ENCODE data around the gene HECTD2.
"Not testable (repeated sequence)": the region's sequence is repeated elsewhere in the genome, so short reads cannot be mapped to it uniquely, and the experiment has no call there.

Gene HECTD2

DNA sequence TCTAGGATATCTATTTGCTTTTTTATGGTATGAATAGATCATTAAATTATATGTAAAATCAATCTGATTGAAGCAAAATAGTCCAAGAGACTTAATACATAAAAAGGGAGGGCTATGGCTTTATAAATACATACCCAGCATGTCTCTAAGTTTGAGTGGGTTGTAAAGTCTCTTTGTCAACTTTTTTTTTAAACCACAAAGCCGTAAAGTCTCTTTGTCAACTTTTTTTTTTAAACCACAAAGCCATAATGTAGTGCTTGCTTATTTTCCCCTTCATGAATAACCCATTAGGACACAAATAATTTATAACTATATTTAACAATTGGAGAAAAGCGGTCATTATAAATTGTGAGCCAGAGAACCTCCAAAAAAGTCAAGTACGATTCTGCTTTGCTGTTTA is 5.7 kb downstream of the HECTD2 start:
- no peak for DNase-seq

DNA sequence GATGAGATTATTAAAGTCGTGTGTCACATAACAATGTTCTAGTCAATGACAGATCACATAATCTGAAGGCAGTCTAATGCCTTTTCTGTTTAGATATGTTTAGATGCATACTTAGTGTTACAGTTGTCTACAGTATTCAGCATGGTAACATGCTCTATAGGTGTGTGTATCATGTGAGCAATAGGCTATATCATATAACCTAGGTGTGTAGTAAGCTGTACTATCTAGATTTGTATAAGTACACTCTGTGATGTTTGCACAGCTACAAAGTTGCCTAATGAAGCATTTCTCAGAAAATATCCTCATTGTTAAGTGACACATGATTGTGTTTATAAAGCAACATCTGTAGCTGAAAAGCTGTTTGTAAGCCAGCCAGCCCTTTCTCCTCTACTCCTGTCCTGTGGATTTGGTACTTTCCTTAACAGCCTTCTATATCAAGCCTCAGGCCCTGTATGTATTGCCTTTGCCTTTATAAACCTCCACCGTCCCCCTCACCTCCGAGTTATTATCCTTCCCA is 6.3 kb downstream of the HECTD2 start:
- no peak for DNase-seq

DNA sequence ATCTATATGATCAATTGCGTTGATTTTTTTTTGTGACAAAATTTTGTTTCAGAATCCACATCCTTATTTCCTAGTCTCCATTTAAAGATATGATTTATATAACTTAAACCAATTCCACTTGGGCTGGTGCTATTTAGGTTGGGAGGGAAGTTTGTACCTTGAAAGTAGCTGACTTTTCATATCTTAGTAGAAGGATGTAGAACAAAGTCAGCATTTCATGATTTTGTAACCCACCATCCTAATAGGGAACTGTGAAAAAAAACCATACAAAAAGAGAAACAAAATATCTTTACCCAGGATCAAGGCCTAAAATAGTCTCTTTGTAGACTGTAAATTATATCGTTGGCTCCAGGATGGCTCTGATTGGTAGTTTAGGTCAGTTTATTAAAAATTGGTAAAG is 8.3 kb downstream of the HECTD2 start:
- no peak for DNase-seq

DNA sequence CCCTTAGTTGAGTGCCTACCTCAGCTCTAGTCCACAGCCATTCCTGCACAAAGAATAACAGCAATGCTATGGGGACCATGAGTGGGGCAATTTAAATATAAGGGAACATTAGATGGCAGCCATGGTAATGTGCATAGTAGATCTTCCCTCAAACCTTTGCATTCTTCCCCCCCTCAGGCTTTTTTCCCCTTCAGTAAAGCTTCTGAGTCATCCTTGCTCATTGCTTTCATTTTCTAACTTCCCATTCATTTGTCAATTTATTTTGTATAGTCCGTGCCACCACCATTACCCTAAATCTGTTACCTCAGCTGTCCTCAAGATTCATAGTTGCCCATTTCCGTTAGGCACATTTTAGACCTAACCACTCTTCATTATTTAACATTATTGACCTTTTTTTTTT is 10.7 kb downstream of the HECTD2 start:
- DNase-seq: no peak

DNA sequence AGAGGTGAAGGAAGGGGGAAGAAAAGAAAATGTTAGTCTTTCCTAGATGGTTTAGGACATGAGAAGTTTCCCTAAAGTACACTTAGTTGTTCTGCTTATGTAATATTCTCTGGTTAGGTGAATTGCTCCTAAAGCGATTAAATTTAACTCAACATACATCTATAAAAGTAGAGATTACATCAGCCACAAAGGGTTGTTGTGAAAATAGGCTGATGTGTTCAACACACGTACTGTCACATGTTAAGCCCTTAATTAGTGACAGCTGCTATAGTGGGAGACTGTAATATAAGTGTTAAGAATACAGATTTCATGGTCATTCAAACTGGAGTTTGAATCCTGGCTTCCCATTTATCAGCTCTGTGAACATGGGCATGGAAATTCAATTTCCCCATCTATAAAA is 12.8 kb downstream of the HECTD2 start:
- DNase-seq: no peak

DNA sequence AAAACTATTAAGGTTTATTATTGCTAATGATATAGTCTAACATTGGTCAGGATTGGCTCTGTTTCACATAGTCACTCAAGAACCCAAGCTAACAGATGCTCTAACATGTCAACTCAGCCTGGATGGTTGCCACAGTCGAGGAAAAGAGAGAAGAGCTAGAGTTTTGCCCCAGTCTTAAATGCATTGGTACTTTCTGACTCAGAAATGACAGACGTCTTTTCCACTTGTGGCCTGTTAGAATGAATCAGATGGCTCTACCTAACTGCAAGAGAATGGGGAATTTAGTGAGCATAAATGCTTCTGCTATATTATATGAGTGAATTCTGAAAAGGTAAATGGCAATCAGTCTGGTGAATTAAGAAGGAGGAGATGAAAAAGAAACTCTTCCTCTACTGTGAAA is 13.9 kb downstream of the HECTD2 start:
- DNase-seq: no peak

DNA sequence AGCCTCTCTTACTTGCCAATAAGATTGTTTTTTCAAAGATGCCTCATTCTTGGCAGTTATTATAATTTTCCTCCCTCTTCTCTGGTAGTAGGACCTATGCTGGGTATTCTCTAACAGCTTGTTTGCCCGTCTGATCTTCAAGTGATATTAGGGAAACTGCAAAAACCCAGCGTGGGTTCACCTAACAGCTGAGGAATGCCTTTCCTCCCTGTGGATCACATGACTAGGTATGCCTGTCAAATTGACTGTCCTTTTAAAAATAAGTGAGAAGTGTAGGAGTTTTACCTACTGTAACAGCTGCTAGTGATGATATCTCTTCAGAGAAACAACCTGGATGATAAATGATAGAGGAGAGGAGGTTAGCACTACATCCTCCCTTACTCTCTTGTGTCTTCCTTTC is 22.0 kb downstream of the HECTD2 start:
- no peak for DNase-seq

DNA sequence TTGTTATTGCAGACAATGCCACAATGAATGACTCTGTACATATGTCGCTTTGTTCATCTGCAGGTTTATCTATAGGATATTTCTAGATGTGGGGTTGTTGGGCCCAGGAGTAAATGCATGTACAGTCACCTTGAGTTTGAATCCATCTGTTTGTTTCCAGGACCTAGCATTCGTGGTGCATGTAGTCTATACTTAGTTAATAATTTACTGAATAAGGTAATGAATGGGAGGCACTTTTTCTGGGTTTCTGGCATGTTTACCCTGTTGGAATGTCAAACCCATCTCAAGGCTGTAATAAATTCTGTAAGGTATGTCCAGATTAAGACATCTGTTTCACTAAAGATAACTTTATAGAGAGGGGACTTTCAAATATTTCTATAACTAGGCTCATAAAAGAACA is 23.5 kb downstream of the HECTD2 start:
- DNase-seq: no peak

DNA sequence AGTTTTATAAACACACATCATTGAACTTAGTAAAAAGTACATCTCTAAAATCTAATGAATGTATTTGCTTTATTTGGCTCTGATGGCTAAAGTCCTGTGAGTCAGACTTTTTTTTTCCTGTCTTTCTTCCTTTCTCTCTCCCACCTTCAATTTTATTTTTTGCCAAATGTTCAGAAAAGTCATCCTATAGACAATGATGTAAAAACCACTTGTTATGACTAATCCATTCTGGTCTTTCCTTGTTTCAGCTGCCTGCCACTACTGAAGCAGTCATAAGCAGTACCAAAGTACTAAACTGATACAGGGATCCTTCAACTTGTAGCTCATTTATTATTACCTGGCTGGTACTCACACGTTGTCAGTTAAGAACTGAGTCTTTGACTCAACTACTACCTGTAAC is 23.9 kb downstream of the HECTD2 start:
- no peak for DNase-seq

DNA sequence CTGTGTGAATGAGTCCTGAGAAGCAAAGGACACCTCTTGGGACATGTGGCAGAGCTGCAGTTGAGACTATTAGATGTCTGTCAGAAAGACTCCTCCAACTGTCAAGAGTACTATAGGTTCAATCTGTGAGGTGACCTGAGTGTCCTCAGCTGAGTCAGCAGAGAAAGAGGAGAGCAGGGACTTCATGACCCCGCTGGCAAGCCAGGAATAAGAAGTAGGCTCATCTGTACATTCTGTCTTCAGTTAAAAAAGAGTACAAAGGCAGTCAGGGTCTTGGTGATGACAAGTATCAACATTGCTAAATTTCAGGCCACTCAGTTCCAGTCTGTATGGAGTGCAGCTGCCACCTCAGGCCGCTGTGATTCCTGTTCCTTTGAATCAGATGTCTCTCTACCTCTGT is 25.1 kb downstream of the HECTD2 start:
- no peak for DNase-seq

DNA sequence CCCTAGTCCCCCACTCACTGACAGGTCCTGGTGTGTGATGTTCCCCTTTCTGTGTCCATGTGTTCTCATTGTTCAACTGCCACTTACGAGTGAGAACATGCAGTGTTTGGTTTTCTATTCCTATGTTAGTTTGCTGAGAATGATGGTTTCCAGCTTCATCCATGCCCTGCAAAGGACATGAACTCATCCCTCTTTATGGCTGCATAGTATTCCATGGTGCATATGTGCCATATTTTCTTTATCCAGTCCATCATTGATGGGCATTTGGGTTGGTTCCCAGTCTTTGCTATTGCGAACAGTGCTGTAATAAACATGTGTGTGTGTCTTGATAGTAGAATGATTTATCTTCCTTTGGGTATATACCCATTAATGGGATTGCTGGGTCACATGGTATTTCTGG is 28.1 kb downstream of the HECTD2 start:
- DNase-seq: not testable (repeated sequence)

DNA sequence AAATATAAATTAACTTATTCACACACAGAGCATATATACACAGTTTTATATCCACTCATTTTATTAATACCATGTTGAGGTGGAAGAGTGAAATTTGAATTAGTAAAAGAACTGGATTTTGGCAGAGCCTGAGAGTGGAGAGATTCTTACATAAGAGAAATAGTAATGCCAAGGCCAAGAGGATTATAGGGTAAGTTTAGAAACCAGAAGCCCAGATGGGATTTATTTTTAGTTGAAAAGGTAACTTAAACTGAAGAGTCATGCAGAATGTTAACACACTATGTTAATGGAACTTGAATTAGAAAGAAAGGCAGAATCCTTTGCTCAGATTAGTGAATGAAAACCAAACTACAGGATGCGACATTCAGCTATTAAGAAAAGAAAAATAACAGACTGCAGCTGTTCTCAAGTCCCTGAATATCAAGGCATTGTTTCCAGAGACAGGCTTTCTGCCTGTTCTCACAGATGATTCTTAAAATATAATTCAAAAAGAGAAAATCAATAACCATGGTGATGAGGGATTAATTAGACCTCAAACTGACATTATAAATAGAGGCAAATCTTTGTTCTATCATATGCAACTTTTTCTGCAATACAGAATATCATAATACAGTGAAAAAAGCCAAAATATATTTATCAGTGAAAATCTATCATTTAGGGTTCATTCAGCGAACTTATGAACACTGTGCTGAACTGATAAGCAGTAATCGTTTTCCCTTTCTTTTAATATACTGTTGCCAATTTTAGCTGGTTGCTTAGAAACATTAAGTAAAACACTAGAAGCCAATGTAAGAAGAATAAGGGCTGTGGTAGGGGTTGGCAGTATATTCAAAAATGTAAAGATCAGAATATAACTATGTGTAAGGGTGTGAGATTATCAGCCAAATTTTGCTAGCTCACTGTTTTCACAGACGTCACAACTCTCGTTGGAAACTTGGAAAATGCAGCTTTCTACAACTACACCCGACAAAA is 34.4 kb downstream of the HECTD2 start:
- no peak for DNase-seq

DNA sequence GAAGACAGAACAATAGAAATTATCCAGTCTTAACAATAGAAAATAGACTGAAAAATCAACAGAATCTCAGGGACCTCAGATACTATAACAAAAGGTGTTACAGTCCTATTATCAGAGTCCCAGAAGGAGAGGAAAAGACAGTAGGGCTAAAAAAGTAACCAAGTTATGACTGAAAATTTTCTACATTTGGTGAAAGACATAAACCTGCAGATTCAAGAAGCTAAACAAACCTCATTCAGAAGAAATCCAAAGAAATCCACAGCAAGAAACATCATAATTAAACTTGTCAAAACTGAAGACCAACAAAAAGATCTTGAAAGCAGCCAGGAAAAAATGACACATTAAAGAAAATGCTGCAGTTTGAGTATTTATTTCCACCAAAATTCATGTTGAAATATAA is 41.9 kb downstream of the HECTD2 start:
- no peak for DNase-seq

DNA sequence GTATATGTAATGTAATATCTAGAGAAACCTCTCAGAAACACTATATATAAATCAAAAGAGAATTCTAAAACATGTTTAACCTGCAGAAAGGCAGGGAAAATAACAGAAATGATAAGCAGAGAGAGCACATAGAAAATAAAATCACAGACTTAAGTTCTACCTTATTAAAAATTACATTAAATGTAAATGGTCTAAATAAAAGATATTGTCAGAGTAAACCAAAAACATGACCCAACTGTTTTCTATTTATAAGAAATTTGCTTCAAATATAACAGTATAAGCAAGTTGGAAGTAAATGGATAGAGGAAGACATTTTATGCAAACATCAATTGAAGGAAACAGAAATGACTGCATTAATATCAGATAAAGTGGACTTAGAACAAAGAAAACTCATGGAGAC is 43.4 kb downstream of the HECTD2 start:
- no peak for DNase-seq

DNA sequence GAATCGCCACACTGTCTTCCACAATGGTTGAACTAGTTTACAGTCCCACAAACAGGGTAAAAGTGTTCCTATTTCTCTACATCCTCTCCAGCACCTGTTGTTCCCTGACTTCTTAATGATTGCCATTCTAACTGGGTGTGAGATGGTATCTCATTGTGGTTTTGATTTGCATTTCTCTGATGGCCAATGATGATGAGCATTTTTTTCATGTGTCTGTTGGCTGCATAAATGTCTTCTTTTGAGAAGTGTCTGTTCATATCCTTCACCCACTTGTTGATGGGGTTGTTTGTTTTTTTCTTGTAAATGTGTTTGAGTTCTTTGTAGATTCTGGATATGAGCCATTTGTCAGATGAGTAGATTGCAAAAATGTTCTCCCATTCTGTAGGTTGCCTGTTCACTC is 45.0 kb downstream of the HECTD2 start:
- DNase-seq: not testable (repeated sequence)

DNA sequence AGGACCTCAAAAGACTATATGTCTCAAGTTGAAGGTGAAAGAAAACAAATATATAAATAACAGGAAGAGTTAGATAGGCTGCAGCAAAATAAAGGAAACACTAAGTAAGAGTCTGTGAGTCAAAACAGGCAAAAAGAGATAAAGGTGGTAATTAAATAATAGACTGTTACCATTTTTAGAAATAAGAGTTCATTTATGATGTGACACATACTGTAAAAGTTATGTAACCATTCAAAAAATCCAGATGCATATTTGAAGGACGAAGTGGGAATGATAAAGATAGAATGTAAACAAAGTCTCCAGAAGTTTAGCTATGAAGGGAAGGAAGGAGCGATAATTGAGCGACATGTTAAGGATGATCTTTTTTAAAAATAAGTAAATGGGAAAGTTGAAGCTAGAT is 50.5 kb downstream of the HECTD2 start:
- DNase-seq: no peak

DNA sequence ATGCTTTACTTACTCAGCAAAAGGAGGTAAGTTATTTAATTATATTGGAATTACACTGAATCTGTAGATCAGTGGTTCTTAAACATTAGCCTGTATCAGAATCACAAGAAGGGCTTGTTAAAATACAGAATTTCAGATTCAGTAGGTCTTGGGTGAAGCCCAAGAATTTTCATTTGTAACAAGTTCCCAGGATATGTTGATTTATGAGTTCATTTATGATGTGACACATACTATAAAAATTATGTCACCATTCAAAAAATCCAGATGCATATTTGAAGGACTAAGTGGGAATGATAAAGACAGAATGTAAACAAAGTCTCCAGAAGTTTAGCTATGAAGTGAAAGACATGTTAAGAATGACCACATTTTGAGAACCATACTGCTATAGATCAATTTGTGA is 52.3 kb downstream of the HECTD2 start:
- no peak for DNase-seq

DNA sequence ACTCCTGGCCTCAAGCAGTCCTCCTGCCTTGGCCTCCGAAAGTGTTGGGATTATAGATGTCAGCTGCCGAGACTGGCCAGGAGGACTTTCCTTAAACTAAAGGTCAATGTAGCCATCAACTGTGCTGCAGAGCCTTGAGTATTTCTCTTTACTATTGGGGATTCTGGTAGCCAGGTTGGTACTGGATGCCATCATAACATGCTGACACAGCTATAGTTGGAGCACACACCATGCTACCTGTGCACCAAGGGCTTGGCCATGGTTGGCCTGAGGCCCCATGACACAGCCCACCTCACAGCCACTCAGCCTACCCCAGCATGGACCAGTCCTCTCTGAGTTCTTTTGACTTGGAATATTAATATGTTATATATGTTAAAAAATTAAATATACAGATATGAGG is 54.4 kb downstream of the HECTD2 start:
- no peak for DNase-seq

DNA sequence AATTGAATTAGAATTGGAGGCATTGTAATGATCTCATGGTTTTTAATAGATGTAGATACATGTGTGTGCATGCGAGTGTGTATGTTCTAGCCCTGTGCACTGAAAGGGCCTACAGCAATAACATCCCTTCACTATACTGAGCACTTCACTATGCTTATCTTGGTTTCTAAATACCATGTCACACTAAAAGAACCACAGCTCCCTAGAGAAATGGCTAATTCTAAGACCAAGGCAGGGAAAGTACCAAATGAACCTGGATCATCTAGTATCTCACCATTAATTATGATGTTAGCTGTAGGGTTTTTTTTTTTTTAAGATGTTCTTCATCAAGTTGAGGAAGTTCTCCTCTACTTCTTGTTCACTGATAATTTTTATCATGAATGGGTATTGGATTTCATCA is 55.1 kb downstream of the HECTD2 start:
- DNase-seq: no peak

DNA sequence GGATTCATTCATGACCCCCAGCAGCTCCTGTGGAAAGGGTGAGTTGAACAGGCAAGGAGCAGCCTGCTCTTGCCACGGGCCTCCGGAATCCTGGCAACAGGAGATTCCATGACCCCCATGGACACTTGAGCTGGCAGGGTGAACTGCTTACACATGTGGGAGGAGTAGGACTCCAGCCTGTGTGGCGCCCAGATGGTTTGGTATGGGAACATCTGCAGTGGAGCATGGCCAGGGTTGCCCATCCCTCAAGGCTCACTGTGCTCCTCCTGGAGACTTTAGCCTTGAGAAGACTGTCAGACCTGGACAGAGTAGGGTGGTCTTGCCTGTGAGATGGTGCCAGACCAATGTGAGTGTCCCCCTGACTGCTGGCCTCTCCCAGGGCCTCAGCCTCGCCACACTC is 57.0 kb downstream of the HECTD2 start:
- DNase-seq: no peak

DNA sequence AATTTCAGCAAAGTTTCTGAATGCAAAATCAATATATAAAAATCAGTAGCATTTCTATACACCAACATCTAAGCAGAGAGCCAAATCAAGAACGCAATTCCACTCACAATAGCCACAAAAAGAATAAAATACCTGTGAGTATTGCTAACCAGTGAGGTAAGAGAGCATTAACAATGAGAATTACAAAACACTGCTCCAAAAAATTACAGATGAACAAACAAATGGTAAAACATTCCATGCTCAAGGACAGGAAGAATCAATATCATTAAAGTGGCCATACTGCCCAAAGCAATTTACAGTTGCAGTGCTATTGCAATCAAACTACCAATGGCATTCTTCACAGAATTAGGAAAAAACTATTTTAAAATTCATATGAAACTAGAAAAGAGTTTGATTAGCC is 61.5 kb downstream of the HECTD2 start:
- no peak for DNase-seq

DNA sequence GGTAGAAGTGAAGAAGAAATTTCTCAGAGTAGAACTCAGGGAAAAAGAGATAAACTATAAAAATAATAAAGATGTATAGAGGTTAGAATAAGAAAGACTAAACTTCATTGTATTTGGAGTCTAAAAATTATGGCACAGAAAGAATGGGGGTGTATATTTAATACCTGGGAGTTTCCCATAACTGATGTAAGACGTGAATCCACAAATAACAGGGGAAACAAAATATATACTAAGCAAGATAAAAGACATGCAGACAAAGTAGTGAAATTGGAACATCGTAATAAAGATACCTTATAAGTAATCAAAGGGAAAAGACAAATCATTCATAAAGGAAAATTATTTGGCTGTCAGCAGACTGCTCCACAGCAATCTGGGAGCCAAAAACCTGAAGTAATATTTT is 62.8 kb downstream of the HECTD2 start:
- no peak for DNase-seq

DNA sequence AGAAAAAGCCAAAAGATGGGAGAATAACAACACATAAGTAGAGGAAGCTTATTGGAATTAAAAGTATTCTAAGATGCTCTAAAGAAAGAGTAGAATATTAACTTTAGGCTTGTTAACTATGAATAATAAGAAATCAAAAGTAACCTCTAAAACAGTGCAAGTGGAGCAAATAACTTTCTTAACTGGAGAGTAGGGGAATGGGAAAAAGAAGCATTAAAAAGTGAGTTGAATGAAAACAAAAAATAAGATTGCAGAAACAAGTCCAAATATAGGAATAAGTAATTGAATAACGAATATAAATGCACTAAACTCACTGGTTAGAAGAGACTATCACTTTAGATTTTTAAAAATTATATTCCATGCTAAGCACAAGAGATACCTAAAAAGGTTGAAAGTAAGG is 63.9 kb downstream of the HECTD2 start:
- no peak for DNase-seq

DNA sequence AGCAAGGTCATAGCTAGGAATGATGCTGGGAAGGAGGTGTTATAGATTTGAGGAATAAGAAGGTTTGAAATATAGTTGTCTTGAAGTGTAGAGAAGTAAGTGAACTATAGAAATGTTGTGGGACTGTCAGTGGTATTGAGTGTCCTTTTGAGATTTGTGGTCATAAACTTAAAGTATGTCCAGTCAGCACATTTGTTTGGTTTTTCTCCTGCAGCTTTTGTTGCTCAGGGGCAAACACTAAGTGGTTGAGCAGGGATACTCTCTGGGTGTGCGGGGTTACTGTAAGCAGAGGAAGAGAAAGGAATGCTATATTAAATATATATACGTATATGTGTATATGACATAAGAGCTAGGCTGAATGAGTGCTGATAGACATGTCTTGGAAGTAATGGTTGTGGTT is 67.1 kb downstream of the HECTD2 start:
- DNase-seq: no peak

DNA sequence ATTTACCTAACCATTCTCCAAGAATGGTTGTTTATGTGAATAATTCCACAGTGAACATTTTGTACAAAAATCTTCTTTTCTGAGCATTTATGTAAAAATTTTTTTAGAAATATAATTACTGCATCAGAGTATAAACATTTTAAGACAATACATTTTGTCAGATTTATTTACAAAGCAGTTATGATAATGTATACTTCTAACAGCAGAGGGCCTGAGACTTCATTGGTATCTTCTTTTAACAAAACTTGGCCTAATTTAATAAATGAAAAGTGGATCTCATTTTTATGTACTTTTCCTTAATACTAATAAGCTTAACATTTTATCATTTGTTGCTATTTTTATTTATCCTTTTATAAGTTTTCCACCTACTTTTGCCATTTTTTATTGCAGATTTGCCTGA is 69.4 kb downstream of the HECTD2 start:
- no peak for DNase-seq

Measured in bone marrow (tissue), 2 donors.